Activated T-helper 1 cell treated with anti-CD3 and anti-CD28 coated beads, Interleukin-2, amount 50 U/mL, for 16 hours (primary cell): ENCODE results near the gene NCOA1.

Experiments
- DNase-seq, 2 donors: peaks; one replicate each; pipeline ENCODE4 v3.0.0-alpha.2; 2020; ENCODE audit warnings: low read depth in 1 of 2, low spot score in 1 of 2

NCOA1 gene

DNA sequence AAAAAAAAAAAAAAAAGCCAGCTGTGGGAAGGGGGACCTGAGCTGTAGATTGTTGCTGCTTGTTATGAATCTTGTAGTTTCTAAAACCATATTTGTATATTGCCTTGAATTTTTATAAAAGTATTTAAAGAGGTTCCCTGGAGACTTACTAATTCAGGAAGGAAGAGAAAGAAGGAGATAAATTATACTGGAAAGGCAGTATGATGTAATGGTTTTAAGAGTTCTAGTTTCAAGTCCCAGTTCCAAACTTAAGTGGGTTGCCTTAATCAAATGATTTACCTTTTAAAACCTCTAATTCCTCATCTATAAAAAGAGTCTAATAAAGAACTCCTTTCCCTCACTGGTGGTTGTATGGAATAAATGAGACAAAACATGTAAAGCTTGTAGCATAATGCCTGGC is 240.0 kb downstream of the NCOA1 start:
- no peak for DNase-seq

DNA sequence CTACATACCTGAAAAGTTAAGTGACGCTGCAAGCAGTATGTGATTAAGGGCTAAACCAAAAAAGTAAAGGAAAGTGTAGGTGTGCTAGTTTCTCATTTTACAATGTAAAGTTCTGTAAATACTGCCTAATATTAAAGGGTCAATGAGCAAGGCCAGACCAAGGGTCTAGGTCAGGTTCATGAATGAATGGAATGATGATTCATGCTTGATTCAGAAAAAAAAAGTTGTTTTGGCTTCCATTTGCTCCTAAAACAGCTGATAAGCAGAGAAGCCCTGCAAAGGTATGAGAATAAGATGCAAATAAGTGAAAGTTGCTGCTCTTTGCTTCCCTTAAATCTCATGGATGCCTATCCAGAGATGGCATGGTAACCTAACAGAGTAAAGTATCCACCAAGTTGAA is 240.9 kb downstream of the NCOA1 start:
- DNase-seq, result no peak

DNA sequence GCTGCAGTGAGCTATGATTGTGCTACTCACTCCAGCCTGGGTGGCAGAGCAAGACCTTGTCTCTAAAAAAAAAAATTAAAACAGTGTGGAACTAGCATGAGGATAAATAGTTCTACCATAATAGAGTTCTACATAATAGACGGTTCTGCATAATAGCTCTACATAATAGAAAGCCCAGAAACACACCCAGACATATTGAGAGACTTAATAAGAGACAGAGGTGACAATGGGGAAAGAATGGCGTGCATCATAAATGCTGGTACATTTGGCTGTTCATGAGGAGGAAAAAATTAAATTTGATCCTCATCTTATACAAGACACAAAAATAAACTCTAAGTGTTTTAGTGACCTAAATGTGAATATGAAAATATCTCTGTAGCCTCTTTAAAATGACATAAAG is 243.7 kb downstream of the NCOA1 start:
- no peak for DNase-seq

DNA sequence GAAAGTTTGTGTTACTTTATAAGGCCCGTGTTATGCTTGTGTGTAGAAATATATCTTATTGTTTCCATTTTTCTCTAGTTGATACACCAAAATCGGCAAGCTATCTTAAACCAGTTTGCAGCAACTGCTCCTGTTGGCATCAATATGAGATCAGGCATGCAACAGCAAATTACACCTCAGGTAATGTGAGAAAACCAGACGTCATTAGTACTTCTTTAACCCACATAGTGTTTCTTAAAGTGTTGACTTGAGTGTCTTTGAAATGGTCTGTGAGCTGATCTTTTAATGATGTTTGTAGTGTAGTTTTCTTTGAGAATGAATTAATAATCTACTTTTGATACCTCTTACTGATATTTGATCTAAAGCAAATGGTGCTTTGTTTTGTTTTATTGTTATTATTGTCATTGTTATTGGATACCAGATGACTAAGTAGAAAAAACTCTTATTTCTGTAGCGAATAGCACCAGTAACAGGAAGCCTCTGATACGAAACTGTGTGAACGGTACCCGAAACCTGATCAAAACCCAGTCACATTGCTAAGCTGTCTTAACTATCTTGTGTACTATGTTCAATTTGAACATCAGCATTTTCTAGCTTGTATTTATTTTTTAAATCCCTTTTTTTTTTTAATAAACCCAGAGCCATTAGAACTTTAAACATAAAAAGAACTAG is 248.4 kb downstream of the NCOA1 start:
- DNase-seq, result no peak

DNA sequence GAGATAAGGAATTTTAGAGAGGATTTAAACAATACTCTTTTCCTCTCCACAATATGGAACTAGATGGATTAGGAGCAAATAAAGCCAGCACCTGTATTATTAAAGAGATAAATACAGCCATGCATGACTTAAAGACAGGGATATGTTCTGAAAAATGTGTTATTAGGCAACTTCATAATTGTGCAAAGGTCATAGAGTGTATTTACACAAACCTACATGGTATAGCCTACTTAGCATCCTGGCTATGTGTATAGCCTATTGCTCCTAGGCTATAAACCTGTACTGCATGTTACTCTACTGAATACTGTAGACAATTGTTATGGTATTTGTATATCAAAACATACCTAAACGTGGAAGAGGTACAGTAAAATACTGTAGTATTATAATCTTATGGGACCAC is 249.1 kb downstream of the NCOA1 start:
- no peak for DNase-seq

DNA sequence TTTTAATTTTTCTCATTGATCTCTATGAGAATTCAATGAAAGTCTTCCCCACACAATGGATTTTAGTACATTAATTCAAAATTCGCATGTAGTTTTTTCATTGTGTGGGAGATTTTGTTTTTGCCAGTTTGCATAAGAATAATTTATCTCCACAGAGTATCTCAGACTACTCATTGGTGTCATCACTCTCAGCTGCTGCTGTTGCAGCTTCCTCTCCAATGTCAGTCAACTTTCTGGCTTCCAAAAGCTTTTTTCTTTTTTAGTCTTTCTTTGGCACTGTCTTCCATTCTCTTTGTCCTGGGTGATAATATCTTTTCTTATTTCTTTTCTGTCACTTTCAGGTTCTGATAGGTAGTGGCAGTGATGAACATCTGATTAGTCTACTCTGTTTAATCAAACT is 251.7 kb downstream of the NCOA1 start:
- no peak for DNase-seq

DNA sequence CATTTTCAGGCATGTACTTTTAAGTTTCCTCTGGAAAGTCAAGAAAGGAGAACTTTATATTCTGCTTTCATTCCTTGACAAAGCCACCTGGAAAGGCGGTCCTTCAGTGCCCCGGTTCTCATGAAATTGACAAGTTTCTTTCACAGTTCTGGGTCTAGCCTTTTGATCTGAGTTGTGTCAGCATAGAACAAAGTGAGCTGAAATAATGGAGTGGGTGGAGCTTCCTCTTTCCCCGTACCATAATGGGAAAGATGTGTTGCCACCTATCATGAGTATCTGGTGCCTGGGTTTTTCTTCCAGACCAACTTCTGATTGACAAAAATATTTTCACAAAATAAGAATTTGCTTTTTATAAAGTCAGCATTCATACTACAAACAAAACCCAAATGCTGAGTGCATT is 252.9 kb downstream of the NCOA1 start:
- no peak for DNase-seq

DNA sequence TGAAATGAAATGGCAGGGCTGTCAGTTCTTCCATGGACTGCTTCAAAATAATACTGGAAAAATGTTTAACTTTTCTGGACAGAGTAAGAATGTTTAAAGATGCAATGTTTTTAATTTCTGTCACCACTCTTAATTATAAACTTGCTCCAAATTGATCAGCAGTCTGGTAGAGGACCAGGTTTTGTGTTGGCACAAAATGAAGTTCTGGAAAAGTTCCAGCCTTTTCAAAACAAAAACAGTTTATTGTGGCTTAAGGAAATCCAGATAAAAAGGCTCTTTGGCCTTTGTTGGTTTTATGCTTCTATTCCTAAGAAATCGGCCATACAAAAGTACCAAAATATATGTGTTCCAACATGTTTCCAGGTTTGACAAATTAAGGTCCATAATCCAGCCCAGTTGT is 253.3 kb downstream of the NCOA1 start:
- no peak for DNase-seq

DNA sequence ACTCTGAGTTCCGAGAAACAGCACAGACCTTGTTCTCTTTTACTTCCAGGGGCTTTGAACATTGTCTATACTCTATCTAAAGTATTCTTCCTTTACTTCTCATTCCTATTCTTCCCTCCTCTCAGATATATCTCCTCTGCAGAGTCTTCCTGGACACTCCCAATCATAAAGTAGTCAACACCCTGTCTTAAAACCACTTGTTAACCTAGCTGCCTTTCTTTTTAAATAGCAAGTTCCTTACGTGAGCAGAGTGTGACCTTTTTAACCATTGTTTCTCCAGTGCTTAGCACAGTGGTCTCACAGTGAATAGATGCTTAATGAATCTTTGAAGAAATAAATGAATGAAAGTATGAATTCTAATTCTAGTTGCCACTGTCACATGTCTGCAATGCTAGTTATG is 254.8 kb downstream of the NCOA1 start:
- no peak for DNase-seq

DNA sequence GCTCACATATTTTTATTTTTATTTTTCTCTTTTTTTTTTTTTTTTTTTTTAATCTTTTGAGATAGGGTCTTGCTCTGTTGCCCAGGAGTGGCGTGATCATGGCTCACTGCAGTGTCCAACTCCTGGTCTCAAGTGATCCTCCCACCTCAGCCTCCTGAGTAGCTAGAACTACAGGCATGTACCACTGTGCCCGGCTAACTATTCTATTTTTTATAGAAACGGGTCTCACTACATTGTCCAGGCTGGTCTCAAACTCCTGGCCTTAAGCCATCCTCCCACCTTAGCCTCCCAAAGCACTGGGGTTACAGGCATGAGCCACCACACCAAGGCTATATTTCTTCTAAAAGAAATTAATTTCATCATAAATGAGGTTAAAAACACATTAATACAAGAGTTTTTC is 256.2 kb downstream of the NCOA1 start:
- DNase-seq, result no peak

DNA sequence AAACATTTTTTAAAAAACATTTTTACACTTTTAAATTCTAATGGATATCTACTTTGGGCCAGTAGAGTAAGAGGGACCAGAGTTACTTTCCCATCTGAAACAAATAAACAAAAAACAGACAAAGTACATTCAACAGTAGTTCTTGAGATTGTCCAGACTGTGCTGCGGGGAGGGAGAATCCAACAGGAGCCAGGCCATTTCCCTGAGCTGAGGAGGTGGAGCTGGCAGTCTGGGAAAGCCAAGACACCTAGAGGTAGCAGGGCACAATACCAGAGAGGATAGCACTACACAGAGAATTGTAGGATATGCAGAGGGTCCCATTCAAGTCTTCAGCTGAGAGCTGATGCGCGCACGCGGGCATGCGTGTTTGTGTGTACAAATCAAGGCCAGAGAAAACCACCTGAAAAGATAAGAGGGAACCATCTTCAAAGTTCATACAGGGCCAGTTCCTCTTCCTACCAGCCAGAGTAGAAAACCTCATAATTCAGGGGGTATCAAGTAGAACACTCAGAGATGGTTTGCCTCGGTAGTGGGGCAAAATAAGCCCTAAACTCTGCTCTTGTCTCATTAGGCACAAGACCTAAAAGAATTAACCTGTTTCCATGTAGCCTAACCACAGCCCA is 258.1 kb downstream of the NCOA1 start:
- DNase-seq, result no peak

DNA sequence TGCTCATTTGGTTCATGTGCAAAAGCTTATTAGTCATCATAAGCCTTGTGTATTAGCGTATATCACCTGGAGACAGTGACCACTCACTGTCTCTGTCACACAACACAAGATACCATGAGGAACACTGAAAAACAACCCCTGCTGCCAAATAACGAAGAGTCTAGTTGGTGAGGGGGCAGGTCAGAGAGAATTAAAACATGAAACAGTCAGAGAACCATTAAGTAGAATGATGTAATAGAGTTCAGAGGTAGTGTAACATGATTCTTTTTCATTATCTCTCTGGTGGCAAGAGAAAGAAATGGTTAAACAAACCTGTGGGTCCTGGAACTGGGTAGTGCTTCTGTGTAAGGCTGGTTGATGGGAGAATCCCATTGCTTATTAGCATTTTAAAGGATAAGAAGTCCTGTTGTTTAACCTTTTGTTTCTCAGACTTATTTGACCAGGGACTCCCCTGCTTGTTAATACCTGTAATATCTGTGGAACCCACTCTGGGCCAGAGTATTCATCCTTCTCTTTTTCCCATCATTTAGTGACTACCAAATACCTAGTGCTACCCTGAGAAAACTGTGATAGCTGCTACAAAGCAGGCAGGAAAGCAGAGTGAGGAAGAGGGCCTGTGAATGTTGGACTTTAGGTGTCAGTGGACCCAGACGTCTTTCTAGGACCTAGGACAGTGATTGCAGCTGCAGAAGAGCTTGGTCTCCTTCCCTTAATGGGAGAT is 264.1 kb downstream of the NCOA1 start:
- DNase-seq, result no peak

DNA sequence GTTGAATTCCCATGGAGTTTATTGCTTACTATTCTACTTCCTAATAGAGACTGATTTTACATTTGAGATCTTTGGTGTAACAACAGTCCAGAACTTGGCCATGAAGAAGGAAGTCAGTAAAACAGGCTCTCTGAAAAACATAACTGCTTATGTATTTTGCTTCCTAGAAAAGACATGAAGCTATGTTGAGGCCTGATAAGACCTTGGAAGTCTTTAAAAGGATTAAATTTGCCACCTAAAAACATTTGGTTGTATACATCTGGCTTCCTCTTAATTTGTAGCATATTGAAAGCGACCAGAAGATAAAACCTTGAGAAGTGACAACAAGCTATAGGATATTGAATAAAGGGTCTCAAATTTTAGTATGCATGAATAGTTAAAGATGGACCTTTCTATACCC is 265.7 kb downstream of the NCOA1 start:
- no peak for DNase-seq

DNA sequence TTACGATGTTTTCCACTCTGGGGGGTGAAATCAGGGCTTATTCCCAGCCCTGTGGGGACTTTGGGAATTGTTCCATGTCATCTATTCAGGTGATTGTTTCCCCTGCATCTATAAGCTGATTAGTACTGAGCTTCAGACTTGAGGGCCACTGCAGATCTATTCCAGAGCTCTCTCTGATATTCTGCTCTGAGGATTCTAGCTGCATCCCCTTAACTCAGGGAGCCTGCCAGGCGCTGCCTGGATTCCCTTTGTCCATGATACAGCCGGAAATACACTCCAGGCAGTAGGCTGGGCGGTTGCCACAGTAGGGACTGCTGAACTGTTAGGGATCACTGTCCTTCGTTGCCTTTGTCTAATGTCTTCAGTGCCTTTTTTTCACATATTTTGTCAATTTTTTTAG is 270.8 kb downstream of the NCOA1 start:
- no peak for DNase-seq

DNA sequence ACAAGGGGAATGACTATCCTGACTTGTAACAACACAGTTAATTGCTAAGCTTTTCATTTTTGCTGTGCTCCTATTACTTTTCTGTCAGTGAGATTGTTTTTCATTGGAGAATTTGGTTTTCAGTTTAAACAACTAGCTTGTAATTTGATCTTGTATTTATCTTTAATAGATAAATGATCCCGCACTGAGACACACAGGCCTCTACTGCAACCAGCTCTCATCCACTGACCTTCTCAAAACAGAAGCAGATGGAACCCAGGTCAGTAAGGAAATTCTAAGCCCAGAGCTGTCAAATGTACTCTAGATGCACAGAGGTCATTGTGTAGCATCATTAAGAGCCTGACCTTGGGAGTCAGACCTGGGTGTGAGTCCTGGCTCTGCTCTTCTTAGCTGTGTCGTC is 271.5 kb downstream of the NCOA1 start:
- DNase-seq, result no peak

DNA sequence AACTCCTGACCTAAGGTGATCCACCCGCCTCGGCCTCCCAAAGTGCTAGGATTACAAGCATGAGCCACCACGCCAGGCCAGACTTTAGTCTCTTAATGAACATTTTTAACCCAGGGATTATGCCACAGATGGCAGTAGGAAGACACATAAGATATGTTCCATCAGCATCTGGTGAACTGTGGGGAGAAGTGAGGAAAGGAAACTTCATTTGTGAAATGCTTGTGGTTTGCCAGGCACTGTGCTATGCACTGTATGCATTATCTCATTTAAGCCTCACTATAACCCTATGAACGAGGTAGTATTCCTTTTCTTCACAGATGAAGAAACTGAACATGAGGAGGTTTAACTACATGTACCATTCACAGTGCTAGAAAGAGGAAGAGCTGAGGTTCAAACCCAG is 272.8 kb downstream of the NCOA1 start:
- DNase-seq, result no peak

DNA sequence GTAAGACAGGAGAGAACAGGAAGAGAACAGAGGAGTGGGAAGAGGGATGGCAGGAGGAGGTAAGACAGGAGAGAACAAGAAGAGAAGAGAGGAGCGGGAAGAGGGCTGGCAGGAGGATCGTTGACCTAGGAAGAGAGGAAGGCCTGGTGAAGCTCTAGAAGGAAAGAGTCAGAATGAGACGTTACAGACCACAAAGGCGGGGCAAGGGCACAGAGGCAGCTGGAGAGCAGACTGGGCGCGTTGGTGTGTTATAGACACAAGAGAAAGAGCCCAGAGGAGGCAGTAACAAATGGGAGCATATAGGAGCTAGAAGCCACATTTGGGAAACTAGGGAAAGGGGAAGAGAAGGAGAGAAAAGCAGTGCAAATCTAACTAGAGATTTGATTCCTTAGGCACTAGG is 275.6 kb downstream of the NCOA1 start:
- DNase-seq, result no peak

DNA sequence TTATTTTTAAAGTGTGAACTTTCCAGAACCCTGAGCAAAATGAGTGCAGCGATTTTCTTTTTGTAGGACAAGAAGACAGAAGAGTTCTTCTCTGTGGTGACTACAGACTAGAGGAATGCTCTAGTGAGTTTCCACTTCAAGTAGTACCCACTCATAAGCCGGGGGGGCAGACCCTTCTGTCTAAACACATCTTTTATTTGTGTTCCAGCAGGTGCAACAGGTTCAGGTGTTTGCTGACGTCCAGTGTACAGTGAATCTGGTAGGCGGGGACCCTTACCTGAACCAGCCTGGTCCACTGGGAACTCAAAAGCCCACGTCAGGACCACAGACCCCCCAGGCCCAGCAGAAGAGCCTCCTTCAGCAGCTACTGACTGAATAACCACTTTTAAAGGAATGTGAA is 277.0 kb downstream of the NCOA1 start:
- no peak for DNase-seq

DNA sequence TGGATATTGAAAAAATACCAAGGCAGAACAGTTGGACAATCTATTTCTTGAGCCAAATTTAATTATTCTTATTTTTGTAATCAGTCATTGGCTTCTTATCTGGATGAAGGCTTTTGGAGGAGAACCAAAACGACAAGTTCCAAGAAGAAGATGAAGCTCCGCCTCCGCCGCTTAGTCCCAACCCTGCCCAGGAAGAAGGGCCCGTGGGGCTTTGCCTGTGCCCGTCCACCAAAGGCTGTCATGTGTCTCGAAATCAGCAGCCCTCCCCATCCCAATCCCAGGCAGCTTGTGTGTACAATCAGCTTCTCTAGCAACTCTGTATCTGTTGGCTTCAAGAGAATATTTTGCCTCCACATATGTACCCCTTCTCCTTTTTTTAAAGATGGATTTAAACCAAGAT is 277.5 kb downstream of the NCOA1 start:
- no peak for DNase-seq

DNA sequence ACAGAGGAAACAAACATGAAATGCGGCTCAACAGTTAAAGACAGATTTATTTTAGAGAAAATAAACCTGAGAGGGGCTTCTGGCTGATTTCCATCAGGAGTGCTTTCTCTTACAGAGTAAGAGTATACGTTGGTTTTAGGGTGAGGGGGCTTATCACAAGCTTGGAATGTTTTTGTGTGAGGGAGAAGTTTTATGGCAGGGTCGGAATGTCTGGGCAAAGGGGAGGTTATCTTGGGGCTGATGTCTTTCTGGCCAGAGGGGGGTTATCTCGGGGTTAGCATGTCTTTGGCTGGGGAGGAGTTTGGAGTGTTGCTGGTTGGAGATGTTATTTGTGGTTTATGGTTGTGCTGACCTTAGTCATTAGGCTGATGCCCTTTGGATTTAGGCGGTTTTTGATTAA is 280.0 kb downstream of the NCOA1 start:
- DNase-seq, result no peak

DNA sequence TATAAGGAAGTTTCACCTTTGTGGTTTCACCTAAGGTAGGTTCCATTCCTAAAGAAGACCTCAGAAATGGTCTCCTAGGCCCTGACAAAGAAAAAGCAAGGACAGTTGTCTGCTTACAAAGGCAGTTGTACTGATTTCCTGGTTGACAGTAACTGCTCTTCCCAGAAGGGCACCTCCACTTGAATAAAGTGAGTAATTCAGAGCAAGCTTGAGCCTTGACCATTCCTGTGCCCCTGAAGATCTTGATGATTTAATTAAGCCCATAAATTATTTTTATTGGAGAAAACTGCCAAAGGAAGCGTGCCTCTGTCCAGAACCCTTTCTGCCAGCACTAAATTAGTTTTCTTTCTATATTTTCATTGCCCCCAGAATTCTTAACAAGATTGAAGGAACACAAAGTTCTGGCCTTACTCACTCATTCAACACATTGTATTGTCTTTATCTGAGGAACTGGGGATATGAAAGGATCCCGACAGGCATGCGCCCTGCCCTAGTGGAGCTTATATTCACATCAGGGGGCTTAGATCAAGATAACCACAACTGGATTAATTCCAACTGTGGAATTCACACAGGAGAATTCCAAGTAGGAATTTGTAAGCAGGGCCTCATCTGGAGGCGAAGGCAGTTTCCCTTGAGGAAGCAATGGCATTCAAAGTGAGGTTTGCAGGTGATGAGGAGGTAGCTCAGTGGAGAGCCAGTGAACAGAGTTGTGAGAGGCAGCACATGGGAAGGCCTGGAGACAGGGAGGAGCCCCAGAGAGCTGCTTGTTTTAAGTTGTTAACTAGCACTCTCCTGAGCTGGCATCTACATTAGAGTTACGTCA is 280.9 kb downstream of the NCOA1 start:
- DNase-seq, result no peak

DNA sequence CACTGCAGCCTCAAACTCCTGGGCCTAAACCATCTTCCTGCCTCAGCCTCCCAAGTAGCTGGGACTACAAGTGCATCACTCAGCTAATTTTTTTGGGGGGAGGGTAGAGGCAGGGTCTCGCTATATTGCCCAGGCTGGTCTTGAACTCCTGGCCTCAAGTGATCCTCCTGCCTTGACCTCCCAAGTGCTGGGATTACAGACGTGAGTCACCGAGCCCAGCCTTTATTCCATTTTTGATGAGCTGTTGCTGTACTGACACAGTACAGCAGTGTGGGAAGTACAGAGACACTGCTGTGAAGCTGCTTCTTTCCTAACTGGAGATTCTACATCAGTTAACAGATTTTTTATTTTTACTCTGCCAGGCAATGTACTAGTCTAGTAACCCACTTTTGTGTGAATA is 283.3 kb downstream of the NCOA1 start:
- DNase-seq, result no peak
